ENCODE data around the gene AK3.

AK3 gene

GRCh38 chr9:4686112-4686511, 54.9 kb downstream of the AK3 start:
- peaks cover 7% of the 10 kb centered on the region; the same call in 1 of the 2 replicates for H3K36me3 ChIP-seq (ENCODE audit: control insufficient read depth, insufficient read depth, low read length)
- H3K27ac ChIP-seq (ENCODE audit: low read length): no peak overlapping the region
- H3K9me3 ChIP-seq (ENCODE audit: control insufficient read depth, insufficient read depth, low read length): no peaks in the 10 kb centered on the region
- H3K4me3 ChIP-seq (ENCODE audit: low read length): no peak overlapping the region
- WGBS (ENCODE audit: insufficient coverage, insufficient read length): no CpG with 5 or more reads among the region's 4 CpGs
- H3K27me3 ChIP-seq (ENCODE audit: control insufficient read depth, insufficient read depth, low read length): no peaks in the 10 kb centered on the region
- no peaks in the 10 kb centered on the region for H3K4me1 ChIP-seq (ENCODE audit: control insufficient read depth, insufficient read depth, low read length)
- DNase-seq (ENCODE audit: low read depth, low spot score): no peak

GRCh38 chr9:4684820-4685219, 56.2 kb downstream of the AK3 start:
- Histone ChIP-seq H3K36me3 (ENCODE audit: control insufficient read depth, insufficient read depth, low read length) (peaks cover 7% of the 10 kb centered on the region; the same call in 1 of the 2 replicates), H3K9me3 (ENCODE audit: control insufficient read depth, insufficient read depth, low read length) (no peaks in the 10 kb centered on the region), H3K4me3 (ENCODE audit: low read length) (no peak overlapping the region), H3K27ac (ENCODE audit: low read length) (no peak overlapping the region), H3K27me3 (ENCODE audit: control insufficient read depth, insufficient read depth, low read length) (no peaks in the 10 kb centered on the region), H3K4me1 (ENCODE audit: control insufficient read depth, insufficient read depth, low read length) (peaks cover 1% of the 10 kb centered on the region; the same call in 1 of the 2 replicates)
- WGBS (ENCODE audit: insufficient coverage, insufficient read length): no CpG with 5 or more reads among the region's 4 CpGs
- no peak for DNase-seq (ENCODE audit: low read depth, low spot score)

- no peak for DNase-seq (ENCODE audit: low read depth, low spot score)
- peaks cover 1% of the 10 kb centered on the region; the same call in 1 of the 2 replicates for H3K4me1 ChIP-seq (ENCODE audit: control insufficient read depth, insufficient read depth, low read length)
- WGBS (ENCODE audit: insufficient coverage, insufficient read length): no CpG with 5 or more reads among the region's 2 CpGs
- no peaks in the 10 kb centered on the region for H3K9me3 ChIP-seq (ENCODE audit: control insufficient read depth, insufficient read depth, low read length)
- H3K27ac ChIP-seq (ENCODE audit: low read length): no peak overlapping the region
- H3K4me3 ChIP-seq (ENCODE audit: low read length): no peak overlapping the region; the same call in 1 of the 2 replicates
- no peaks in the 10 kb centered on the region for H3K27me3 ChIP-seq (ENCODE audit: control insufficient read depth, insufficient read depth, low read length)
- peaks cover 3% of the 10 kb centered on the region; the same call in 1 of the 2 replicates for H3K36me3 ChIP-seq (ENCODE audit: control insufficient read depth, insufficient read depth, low read length)
These were observed 60.3 kb downstream of the AK3 start for GRCh38 chr9:4680750-4681149.

- Histone ChIP-seq H3K4me3 (ENCODE audit: low read length) (peak overlapping the region; percentile 66), H3K36me3 (ENCODE audit: control insufficient read depth, insufficient read depth, low read length) (peaks cover 2% of the 10 kb centered on the region; the same call in 1 of the 2 replicates), H3K27ac (ENCODE audit: low read length) (no peak overlapping the region), H3K27me3 (ENCODE audit: control insufficient read depth, insufficient read depth, low read length) (no peaks in the 10 kb centered on the region), H3K4me1 (ENCODE audit: control insufficient read depth, insufficient read depth, low read length) (peaks cover 1% of the 10 kb centered on the region; the same call in 1 of the 2 replicates), H3K9me3 (ENCODE audit: control insufficient read depth, insufficient read depth, low read length) (no peaks in the 10 kb centered on the region)
- no peak for DNase-seq (ENCODE audit: low read depth, low spot score)
- WGBS (ENCODE audit: insufficient coverage, insufficient read length): no CpG with 5 or more reads among the region's 10 CpGs
These were observed 60.9 kb downstream of the AK3 start for GRCh38 chr9:4680173-4680525.

GRCh38 chr9:4679268-4680172, 61.5 kb downstream of the AK3 start, which contains the start of gene CDC37L1:
Gene CDC37L1 (plus strand): TSS chr9:4679569. CDS start chr9:4679768, 199 bp downstream.
- H3K4me1 ChIP-seq (ENCODE audit: control insufficient read depth, insufficient read depth, low read length): peaks cover 1% of the 10 kb centered on the region; the same call in 1 of the 2 replicates
- no CpG with 5 or more reads among the region's 66 CpGs for WGBS (ENCODE audit: insufficient coverage, insufficient read length)
- peak; percentile 84 for DNase-seq (ENCODE audit: low read depth, low spot score)

GRCh38 chr9:4678679-4679267, 62.2 kb downstream of the AK3 start:
- Histone ChIP-seq H3K4me3 (ENCODE audit: low read length) (peak overlapping the region; percentile 66), H3K36me3 (ENCODE audit: control insufficient read depth, insufficient read depth, low read length) (no peaks in the 10 kb centered on the region), H3K4me1 (ENCODE audit: control insufficient read depth, insufficient read depth, low read length) (peaks cover 1% of the 10 kb centered on the region; the same call in 1 of the 2 replicates), H3K9me3 (ENCODE audit: control insufficient read depth, insufficient read depth, low read length) (no peaks in the 10 kb centered on the region), H3K27ac (ENCODE audit: low read length) (peak overlapping the region; percentile 71), H3K27me3 (ENCODE audit: control insufficient read depth, insufficient read depth, low read length) (no peaks in the 10 kb centered on the region)
- no peak for DNase-seq (ENCODE audit: low read depth, low spot score)
- no CpG with 5 or more reads among the region's 16 CpGs for WGBS (ENCODE audit: insufficient coverage, insufficient read length)

More at GRCh38 chr9:4679268-4680172, 61.5 kb downstream of the AK3 start, which contains the start of gene CDC37L1:
- Histone ChIP-seq H3K9me3 (ENCODE audit: control insufficient read depth, insufficient read depth, low read length) (no peaks in the 10 kb centered on the region), H3K27ac (ENCODE audit: low read length) (peak within 1 kb of the TSS; percentile 71), H3K4me3 (ENCODE audit: low read length) (peak within 1 kb of the TSS; percentile 66), H3K36me3 (ENCODE audit: control insufficient read depth, insufficient read depth, low read length) (no peaks in the 10 kb centered on the region), H3K27me3 (ENCODE audit: control insufficient read depth, insufficient read depth, low read length) (no peaks in the 10 kb centered on the region)

- no peak for DNase-seq (ENCODE audit: low read depth, low spot score)
- H3K27ac ChIP-seq (ENCODE audit: low read length): no peak overlapping the region
- no CpG with 5 or more reads among the region's 3 CpGs for WGBS (ENCODE audit: insufficient coverage, insufficient read length)
- no peak overlapping the region for H3K4me3 ChIP-seq (ENCODE audit: low read length)
- no peaks in the 10 kb centered on the region for H3K27me3 ChIP-seq (ENCODE audit: control insufficient read depth, insufficient read depth, low read length)
- H3K4me1 ChIP-seq (ENCODE audit: control insufficient read depth, insufficient read depth, low read length): peaks cover 1% of the 10 kb centered on the region
- H3K9me3 ChIP-seq (ENCODE audit: control insufficient read depth, insufficient read depth, low read length): no peaks in the 10 kb centered on the region
- no peaks in the 10 kb centered on the region for H3K36me3 ChIP-seq (ENCODE audit: control insufficient read depth, insufficient read depth, low read length)
These were observed 63.6 kb downstream of the AK3 start for GRCh38 chr9:4677392-4677791.

GRCh38 chr9:4674783-4675182, 66.2 kb downstream of the AK3 start:
- Histone ChIP-seq H3K9me3 (ENCODE audit: control insufficient read depth, insufficient read depth, low read length) (no peaks in the 10 kb centered on the region), H3K27me3 (ENCODE audit: control insufficient read depth, insufficient read depth, low read length) (no peaks in the 10 kb centered on the region), H3K4me3 (ENCODE audit: low read length) (no peak overlapping the region), H3K36me3 (ENCODE audit: control insufficient read depth, insufficient read depth, low read length) (no peaks in the 10 kb centered on the region), H3K27ac (ENCODE audit: low read length) (no peak overlapping the region), H3K4me1 (ENCODE audit: control insufficient read depth, insufficient read depth, low read length) (no peaks in the 10 kb centered on the region; the same call in none of the 2 replicates)
- no peak for DNase-seq (ENCODE audit: low read depth, low spot score)

- Histone ChIP-seq H3K27me3 (ENCODE audit: control insufficient read depth, insufficient read depth, low read length) (no peaks in the 10 kb centered on the region), H3K36me3 (ENCODE audit: control insufficient read depth, insufficient read depth, low read length) (no peaks in the 10 kb centered on the region), H3K9me3 (ENCODE audit: control insufficient read depth, insufficient read depth, low read length) (no peaks in the 10 kb centered on the region), H3K4me1 (ENCODE audit: control insufficient read depth, insufficient read depth, low read length) (no peaks in the 10 kb centered on the region; the same call in 1 of the 2 replicates), H3K4me3 (ENCODE audit: low read length) (no peak overlapping the region), H3K27ac (ENCODE audit: low read length) (no peak overlapping the region)
- DNase-seq (ENCODE audit: low read depth, low spot score): no peak
- WGBS (ENCODE audit: insufficient coverage, insufficient read length): no CpG with 5 or more reads among the region's 1 CpG
These were observed 69.3 kb downstream of the AK3 start for GRCh38 chr9:4671737-4672136.

- WGBS (ENCODE audit: insufficient coverage, insufficient read length): no CpG with 5 or more reads among the region's 3 CpGs
- no peak overlapping the region for H3K27ac ChIP-seq (ENCODE audit: low read length)
- H3K36me3 ChIP-seq (ENCODE audit: control insufficient read depth, insufficient read depth, low read length): no peaks in the 10 kb centered on the region
These were observed 70.4 kb downstream of the AK3 start for GRCh38 chr9:4670591-4670990.

More at GRCh38 chr9:4670591-4670990, 70.4 kb downstream of the AK3 start:
- H3K4me3 ChIP-seq (ENCODE audit: low read length): no peak overlapping the region
- no peaks in the 10 kb centered on the region for H3K27me3 ChIP-seq (ENCODE audit: control insufficient read depth, insufficient read depth, low read length)
- H3K9me3 ChIP-seq (ENCODE audit: control insufficient read depth, insufficient read depth, low read length): no peaks in the 10 kb centered on the region
- no peaks in the 10 kb centered on the region; the same call in 1 of the 2 replicates for H3K4me1 ChIP-seq (ENCODE audit: control insufficient read depth, insufficient read depth, low read length)
- DNase-seq (ENCODE audit: low read depth, low spot score): no peak

Measured in iPS DF 6.9 (cell line).